Measurements from ENCODE around the gene IGF1R.

IGF1R gene

GRCh38 chr15:98935736-98936135 is 287.4 kb downstream of the IGF1R start:
- Histone ChIP-seq H3K27me3 (ENCODE audit: insufficient read depth, poor library complexity, severe bottlenecking) (no peaks in the 10 kb centered on the region), H3K4me3 (replicated peaks; ENCODE audit: insufficient read depth, low read length) (no peak overlapping the region), H3K27ac (replicated peaks) (no peak overlapping the region)
- no peak for TF ChIP-seq GABPA (IDR thresholded peaks at IDR 0.05; ENCODE audit: low read depth)
- TF ChIP-seq REST (IDR thresholded peaks at IDR 0.05; ENCODE audit: insufficient replicate concordance, low read depth) = no peak
- TF ChIP-seq POLR2AphosphoS5 (IDR thresholded peaks at IDR 0.05; ENCODE audit: low read depth) = no peak
- no peak for TF ChIP-seq CTCF (IDR thresholded peaks at IDR 0.05; ENCODE audit: insufficient read depth, low read length)
- DNase-seq (ENCODE audit: low read depth in 1 of 2, low spot score in 1 of 2) = no peak

GRCh38 chr15:98937413-98938104 is 289.2 kb downstream of the IGF1R start:
- TF ChIP-seq GABPA (IDR thresholded peaks at IDR 0.05; ENCODE audit: low read depth) = no peak
- no peak for TF ChIP-seq POLR2AphosphoS5 (IDR thresholded peaks at IDR 0.05; ENCODE audit: low read depth)
- no peak for TF ChIP-seq CTCF (IDR thresholded peaks at IDR 0.05; ENCODE audit: insufficient read depth, low read length)
- TF ChIP-seq REST (IDR thresholded peaks at IDR 0.05; ENCODE audit: insufficient replicate concordance, low read depth) = no peak
- TF ChIP-seq SPI1 (IDR thresholded peaks at IDR 0.05; ENCODE audit: borderline replicate concordance, low read depth) = no peak
- Histone ChIP-seq H3K27me3 (ENCODE audit: insufficient read depth, poor library complexity, severe bottlenecking) (no peaks in the 10 kb centered on the region), H3K27ac (replicated peaks) (no peak overlapping the region), H3K4me3 (replicated peaks; ENCODE audit: insufficient read depth, low read length) (no peak overlapping the region)
- DNase-seq (ENCODE audit: low read depth in 1 of 2, low spot score in 1 of 2) = no peak

GRCh38 chr15:98938105-98938417 is 289.7 kb downstream of the IGF1R start:
- Histone ChIP-seq H3K27ac (replicated peaks) (no peak overlapping the region), H3K27me3 (ENCODE audit: insufficient read depth, poor library complexity, severe bottlenecking) (no peaks in the 10 kb centered on the region), H3K4me3 (replicated peaks; ENCODE audit: insufficient read depth, low read length) (no peak overlapping the region)
- TF ChIP-seq REST (IDR thresholded peaks at IDR 0.05; ENCODE audit: insufficient replicate concordance, low read depth) (no peak), CTCF (IDR thresholded peaks at IDR 0.05; ENCODE audit: insufficient read depth, low read length) (no peak), SPI1 (IDR thresholded peaks at IDR 0.05; ENCODE audit: borderline replicate concordance, low read depth) (no peak), POLR2AphosphoS5 (IDR thresholded peaks at IDR 0.05; ENCODE audit: low read depth) (no peak), GABPA (IDR thresholded peaks at IDR 0.05; ENCODE audit: low read depth) (no peak)
- DNase-seq (ENCODE audit: low read depth in 1 of 2, low spot score in 1 of 2) = no peak
